Measurements from ENCODE around the gene LSM2.
"Not testable (repeated sequence)": the region's sequence is repeated elsewhere in the genome, so short reads cannot be mapped to it uniquely, and the experiment has no call there.

- not testable (repeated sequence) for TF ChIP-seq CTCF, POLR2A (IDR thresholded peaks at IDR 0.05)
Observed at GRCh38 chr6:31820399-31820798, 13.6 kb upstream of the LSM2 start.
